ENCODE data around the gene MORN1. TPM values are rescaled to one million over a fixed set of nuclear protein-coding genes. Genes with fewer than 3 reads are reported as not detected.
A peak's percentile ranks its signal among the peaks of the same experiment; 100 is the strongest.
"Not testable (repeated sequence)": the region's sequence is repeated elsewhere in the genome, so short reads cannot be mapped to it uniquely, and the experiment has no call there.

The MORN1 gene
- total RNA-seq, 1 donor from 2014 or later = 5.3 TPM

DNA sequence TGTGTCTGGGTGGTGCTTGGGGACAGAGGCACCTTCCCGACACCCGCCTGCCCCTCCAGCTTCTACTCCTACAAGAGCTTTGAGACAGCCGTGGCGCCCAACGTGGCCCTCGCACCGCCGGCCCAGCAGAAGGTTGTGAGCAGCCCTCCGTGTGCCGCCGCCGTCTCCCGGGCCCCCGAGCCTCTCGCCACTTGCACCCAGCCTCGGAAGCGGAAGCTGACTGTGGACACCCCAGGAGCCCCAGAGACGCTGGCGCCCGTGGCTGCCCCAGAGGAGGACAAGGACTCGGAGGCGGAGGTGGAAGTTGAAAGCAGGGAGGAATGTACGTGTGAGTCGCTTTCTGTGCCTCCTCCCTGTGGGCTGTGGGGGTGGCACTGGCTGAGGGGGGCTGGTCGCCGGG is 87.6 kb downstream of the MORN1 start:
- intact Hi-C loops (cut with micrococcal nuclease) = no loop called here
- DNase-seq = no peak
- ATAC-seq = no peak

DNA sequence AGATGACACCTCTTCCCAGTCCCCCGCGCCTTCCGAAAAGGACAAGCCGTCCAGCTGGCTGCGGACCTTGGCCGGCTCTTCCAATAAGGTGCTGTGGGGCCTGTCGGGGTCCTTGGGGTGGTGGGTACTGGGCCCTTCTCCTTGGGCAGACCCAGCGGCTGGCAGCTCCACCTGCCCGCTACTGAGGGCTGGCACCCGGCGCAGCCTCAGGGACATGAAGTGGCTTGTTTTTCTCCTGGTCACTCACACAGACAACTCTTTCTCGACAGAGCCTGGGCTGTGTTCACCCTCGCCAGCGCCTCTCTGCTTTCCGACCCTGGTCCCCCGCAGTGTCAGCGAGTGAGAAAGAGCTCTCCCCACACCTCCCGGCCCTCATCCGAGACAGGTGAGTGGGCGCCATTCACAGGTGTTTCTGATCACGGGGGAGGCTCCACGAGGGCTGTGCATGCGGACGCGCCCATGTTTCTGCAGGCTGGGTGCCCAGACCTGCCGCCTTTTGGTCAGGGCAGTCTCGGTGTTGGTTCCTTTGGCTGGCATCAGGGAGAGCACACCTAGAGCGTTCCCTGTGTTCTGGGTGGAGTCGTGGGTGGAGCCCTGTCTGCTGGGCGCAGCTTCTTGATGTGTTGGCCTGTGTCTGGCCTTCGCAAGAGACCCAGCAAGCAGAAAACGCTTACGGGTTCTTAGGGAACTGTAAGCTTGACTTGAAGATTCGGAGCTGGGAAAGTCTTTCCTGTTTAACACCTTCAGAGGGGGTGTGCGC is 88.2 kb downstream of the MORN1 start:
- no peak for DNase-seq
- no peak for ATAC-seq
- intact Hi-C loops (cut with micrococcal nuclease) = no loop called here

DNA sequence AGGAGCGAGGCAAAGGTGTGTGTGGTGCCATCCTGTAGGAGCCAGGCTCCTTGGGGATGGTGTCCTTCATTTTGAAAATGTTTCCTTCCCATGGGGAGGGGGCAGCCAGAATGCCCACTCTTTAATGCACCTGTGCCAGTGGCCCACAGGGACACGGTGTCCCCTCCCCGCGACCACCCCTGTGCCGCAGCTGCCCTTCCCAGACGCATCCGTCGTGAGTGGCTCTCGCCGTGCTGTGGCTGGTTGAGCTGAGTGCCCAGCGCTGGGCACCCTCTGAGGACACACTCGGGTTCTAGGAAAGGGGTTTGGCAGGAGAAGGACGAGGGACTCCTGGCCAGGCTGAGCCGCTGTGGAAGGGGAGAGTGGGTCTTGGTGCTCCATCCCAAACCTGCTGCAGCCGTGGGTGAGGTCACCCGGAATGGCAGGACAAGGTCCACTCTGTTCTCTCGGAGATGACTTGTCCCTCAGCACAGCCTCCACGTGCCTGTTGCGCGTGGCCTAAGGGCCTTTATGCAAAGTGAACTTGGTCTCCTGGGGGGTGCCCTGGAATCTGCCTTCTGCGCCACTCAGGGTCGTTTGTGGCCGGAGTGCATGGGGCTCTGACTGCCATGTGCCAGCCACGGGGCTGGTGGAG is 88.9 kb downstream of the MORN1 start:
- DNase-seq (no peak), ATAC-seq (no peak)
- intact Hi-C loops (cut with micrococcal nuclease) = no loop called here

DNA sequence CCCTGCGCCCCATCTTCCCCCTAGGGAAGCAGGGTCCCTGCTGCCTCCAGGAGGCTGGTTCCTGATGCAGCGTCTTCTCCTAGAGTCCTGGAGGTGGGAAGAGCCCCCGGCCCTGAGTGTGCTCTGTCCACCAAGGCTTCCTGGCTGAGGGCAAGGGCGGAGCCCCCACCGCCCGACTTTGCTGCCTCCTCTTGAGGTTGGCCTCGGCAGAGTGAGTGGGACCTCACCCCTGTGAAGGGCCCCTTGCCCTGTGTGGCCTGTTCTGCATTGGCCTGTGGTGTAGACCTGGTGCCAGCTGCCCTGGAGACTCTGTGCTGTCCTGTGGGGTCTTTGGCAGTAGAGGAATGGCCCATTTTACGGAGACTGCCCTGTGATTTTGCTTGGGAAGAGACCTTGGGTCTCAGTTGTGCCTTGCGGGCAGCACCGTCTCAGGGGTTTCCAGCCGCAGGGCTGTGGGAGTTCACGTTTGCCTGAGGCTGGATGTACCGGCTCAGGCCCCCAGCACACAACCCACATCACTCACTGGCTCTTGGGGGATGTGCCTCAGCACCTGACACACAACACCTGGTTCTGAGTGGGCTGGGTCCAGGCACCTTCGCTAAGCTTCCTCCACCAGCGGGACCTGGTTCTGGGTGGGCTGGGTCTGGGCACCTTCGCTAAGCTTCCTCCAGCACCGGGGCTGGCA is 89.6 kb downstream of the MORN1 start:
- ATAC-seq = no peak
- no peak for DNase-seq
- intact Hi-C loops (cut with micrococcal nuclease) = no loop called here

DNA sequence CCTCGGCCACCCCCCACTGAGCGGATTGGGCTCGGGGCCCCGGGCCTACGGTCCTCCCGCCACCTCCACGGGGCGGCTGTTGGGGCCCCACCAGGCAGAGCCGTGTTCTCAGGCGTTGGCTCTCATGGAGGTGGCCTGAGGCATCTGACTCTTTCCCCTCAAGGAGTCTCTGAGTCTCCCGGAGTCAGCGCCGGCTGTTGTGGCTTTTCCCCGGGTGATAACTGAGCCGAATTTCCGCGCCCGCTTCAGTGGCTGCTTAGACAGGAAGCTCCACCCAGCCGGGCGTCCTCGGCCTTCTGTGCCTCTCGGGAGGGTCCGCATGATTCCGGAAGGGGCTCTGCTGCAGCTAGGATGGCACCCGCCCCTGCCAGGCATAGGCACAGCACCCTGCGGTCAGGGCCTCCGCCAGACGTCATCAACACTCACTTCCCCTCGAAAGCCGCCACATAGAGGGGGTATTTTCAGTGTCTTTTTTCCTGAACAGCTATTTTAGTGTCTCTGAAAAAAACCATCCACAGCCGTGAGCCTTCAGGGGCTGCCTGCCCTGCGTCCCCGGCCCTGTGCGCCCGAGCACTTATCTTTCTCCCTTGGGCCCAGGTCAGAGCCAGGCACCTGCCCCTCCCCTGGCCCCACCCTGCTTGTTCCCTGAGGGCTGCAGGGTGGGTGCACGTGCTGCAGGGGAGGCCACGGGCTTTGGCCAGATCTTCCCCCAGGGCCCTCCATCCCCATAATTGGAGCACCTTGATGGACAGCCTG is 90.3 kb downstream of the MORN1 start:
- ATAC-seq = peak; percentile 58
- intact Hi-C loops (cut with micrococcal nuclease) = no loop called here
- DNase-seq = peak; percentile 89

DNA sequence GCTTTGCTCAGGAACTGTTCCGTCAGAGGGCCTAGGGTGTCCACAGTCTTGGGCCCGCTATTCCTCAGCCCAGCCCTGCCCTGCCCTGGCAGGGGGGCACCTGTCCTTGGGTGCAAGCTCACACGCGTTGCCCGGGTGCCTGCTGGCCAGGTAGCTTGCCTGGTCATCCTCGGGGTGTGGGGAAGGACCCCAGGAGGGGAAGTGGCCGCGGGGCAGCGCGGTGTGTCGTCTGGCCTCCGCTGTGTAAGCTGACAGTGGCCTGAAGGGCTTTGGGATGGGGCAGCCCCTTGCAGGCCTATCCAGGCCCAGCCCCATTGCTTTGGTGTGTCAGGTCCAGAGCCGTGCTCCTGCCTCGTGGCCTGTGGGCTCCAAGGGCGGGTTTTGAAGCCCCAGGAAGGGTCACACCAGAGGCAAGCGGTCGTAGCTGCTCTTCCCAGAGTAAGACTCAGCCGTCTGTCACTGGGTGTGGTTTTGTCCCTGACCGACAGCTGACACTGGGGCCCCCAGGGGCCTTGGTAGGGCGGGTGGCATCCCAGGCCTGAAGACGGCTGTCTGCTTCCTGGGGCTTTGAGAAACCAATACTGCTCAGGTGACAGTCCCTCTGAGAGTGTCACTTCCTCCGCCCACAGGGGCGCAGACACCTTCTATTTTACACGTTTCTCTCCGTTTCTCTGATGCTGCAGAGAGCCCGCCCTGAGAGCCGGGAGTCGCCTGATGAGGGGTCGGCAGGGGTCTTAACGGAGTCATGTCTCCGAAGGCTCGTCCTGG is 91.2 kb downstream of the MORN1 start:
- intact Hi-C loops (cut with micrococcal nuclease) = no loop called here
- no peak for DNase-seq
- ATAC-seq = peak; percentile 5

DNA sequence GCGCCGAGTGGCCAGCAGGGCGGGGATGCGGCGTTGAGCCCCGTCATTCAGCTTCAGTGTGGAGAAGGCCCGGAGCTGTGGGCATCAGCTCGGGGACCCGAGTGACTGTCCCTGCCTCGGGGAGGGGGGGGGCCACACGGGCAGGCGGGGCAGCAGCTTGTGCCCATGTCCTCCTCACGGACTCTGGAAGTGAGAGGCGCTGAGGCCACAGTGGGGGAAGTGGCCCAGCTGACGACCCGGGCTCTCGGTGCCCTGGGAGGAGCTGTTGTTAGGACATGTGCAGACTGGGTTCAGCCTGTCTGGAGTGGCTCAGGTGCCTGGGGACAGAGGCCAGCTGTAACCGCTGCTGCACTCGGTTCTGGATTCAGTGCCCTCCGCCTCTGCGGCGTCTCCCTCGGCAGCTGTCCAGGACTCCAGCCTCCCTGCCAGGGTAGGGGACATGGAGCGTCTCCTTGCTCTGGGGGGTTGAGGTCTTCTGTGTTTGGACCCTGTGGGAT is 92.2 kb downstream of the MORN1 start:
- DNase-seq = peak; percentile 84
- intact Hi-C loops (cut with micrococcal nuclease) = no loop called here

DNA sequence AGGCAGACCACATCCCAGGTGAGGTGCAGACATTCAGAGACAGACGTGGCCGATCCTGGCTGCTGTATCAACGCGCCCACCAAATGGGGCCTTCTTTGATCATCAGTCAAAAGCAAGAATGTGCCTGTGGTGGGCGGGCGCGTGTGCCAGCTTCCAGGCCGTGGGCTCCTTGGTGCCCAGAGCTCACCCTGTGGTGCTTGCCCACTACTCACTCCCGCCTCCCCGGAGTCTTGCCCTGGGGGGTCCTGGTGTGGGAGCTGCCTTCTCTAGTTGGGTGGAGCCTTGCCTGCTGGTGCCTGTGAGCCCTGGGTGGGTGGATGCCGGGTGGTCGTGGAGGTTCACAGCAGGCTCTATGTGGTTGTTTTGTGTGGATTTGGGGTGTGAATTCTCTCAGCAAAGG is 92.7 kb downstream of the MORN1 start:
- no peak for DNase-seq
- intact Hi-C loops (cut with micrococcal nuclease) = no loop called here
- ATAC-seq = no peak

More for the DNA sequence above, 92.2 kb downstream of the MORN1 start:
- peak; percentile 79 for ATAC-seq

DNA sequence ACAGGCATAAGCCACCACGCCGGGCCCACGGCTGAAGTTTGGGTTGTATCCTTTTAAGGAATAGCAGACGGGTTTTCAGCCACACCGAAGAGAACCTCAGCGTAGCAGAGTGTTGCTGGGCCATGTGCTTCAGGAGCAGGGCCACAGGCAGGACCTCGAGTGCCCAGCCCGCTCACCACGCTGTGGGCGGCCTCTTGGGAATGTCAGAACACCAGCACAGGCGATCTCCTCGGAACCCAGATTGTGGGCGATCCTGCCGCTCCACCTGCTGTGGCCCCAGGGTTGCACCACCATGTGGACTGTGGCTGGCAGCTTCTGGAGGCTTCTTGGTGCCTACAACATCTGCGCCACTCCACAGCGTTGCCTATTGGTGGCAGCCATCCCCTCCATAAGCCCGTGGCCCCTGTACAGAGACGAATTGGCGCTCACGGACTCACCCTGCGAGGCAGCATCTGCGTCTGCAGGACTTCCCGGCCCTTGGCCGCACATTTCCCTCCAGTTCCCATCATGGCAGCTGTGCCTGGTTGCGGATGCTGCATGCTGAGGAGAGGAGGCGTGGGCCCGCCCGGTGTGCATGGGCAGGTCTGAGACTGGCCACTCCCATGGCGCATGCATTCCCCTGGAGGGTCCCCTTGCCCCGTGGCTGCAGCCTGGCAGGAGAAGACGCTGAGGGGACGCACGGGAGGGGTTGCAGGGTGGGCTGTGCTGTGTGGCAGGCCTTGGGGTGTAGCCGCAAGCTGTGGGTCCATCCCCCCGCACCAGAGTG is 93.9 kb downstream of the MORN1 start:
- DNase-seq (no peak), ATAC-seq (no peak)
- intact Hi-C loops (cut with micrococcal nuclease) = no loop called here

DNA sequence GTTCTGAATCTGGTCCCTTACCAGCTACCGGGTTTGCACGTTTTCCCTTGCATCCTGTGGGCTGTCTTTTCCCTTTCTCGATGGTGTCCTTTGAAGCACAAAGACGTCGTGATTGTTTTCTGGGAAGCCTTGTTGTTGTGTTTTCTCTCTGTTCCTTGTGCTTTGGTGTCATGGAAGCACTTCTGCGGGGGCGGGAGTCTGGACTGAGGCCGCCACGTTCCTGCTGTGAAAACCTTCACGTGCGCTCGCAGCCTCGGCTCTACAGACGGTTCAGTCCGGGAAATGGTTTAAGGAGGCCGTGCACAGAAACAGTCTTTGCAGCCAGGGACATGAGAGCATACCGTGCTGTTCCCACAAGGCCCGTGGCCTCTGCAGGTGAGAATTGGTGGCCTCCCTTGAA is 94.7 kb downstream of the MORN1 start:
- ATAC-seq = no peak
- intact Hi-C loops (cut with micrococcal nuclease) = no loop called here
- no peak for DNase-seq

DNA sequence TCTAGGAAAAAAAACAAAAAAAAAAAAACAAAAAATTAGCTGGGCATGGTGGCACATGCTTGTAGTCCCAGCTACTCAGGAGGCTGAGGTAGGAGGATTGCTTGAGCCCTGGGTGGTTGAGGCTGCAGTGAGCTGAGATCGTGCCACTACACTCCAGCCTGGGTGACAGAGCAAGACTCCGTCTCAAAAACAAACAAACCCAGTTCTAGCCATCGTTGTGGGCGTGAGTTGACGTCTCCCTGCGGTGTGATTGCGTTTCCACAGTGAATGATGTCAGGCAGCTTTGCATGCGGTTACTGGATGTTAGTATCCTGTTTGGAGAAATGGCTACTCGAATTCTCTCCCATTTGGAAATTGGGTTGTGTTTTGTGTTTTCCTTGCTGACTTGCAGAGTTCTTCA is 95.1 kb downstream of the MORN1 start:
- DNase-seq; intact Hi-C loops (cut with micrococcal nuclease); ATAC-seq: not testable (repeated sequence)

DNA sequence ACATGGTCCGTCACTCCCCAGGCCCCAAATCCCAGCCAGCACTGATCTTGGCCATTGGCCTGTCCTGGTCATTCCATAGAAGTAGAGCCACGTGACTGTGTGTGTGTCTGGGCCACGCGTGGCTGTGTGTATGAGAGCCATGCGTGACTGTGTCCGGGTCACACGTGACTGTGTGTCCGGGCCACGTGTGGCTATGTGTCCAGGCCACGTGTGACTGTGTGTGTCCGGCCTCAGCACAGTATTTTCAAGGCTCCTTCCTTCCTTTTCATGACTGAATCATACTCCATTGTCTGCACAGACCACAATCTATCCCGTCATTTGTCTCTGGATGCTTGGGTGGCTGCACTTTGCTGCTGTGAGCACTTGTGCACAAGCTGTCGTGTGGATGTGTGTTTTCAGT is 95.8 kb downstream of the MORN1 start:
- no peak for ATAC-seq
- no peak for DNase-seq
- intact Hi-C loops (cut with micrococcal nuclease) = no loop called here

DNA sequence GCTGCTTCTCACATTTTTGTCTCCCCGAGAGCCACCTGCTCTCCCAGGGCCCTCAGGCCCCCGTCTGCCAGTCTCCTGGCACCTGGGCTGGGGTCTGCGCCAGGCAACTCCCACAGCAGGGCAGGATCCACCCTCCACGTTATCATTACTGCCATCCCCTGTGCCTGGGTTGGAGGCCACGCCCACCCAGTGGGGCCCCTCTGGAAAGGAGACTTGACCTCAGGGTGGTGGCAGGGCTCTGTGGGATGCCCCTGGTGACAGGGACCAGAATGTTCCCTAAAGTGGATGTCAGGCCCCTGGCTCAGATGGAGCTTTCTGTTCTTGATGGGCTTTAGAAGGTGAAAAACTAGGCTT is 96.7 kb downstream of the MORN1 start:
- ATAC-seq = no peak
- intact Hi-C loops (cut with micrococcal nuclease) = no loop called here
- no peak for DNase-seq

DNA sequence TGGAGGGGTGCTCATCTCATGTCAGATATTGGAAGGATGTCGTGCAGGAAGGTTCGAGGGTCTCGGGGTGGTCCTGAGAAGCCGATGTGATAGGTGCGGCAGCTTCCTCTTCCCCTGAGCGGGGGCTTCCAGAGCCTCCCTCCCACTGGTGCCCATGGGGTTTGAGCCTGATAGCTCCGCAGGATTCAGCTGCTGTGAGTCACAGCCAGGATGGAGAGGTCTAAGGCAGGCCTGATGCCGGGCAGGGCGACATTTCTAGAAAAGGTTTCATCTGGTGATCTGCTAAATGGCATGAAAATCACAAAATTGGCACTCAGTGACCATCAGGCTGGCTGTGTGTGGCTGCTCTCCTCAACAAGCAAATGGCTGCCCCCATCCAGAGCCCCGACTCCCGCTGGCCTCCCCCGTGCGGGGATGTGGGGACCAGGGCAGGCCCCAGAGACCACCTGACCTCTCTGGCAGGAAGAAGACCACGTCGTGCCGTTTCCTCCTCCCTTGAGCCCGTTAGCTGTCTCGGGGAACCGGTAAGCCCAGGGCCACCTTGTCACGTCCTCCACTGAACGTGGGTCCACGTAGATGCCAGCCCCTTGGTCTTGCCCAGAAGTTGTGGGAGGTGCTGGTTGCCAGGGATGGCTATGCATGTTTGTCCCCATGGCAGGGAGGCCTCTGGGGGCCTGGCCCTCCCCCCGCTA is 97.2 kb downstream of the MORN1 start:
- no peak for DNase-seq
- intact Hi-C loops (cut with micrococcal nuclease) = no loop called here
- ATAC-seq = no peak

DNA sequence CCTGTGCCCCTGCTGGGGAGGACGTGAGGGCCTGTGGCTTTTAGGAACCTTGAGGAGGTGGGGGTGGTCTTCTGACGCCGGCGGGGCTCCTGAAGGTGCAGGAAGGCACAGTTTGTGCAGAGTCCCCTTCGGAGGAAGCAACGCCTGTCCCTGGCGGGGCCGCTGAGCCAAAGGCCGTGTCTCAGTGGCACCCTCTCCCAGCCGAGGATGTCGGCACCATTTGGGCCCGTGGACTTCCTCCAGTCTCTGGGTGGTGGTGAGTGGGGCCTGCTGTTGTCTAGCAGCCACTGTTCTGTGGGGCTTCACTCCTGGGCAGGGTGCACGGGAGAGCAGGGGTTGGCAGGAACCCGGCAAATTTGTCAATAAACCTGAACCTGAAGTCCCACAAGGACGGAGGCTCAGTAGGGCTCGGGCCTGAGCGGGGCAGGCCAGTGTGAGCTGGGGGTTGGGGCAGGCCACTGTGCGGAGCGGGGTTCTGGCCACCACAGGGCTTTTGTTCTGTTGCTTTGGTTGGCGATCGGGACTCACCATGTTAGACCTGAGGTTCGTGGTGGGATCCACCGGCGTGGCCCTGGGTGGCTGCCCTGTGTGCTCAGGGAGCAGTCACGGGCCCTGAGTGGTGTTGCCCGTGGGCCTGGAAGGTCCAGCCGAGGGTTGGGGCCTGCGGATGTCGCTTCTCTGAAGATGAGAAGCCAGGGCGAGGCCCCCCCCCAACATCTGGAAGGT is 98.5 kb downstream of the MORN1 start:
- ATAC-seq (no peak), DNase-seq (no peak)
- intact Hi-C loops (cut with micrococcal nuclease) = no loop called here

DNA sequence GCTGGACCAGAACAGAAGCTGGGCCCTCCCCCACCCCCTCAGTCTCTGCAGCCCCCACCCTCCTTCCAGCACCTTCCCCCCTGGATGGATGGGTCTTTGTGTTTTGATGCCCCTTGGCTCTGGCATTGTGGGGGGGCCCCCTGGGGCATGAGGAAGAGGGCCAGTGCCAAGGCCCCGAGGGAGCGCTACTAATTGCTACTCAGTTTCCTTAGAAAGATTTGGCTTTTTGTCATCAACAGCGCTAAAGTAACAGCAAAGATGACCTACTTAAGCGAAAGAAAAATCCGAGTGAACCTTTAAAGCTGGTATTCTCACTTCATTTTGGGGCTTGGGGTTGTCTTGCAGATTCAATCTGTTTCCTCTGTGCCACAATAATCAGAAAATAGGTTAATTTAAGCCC is 99.8 kb downstream of the MORN1 start:
- DNase-seq (no peak), ATAC-seq (no peak)
- intact Hi-C loops (cut with micrococcal nuclease) = no loop called here

Data from left ventricle myocardium superior (tissue), 1 donor.